ENCODE measurements around the gene RNF220. TPM values are rescaled to one million over a fixed set of nuclear protein-coding genes. Genes with fewer than 3 reads are reported as not detected.

Gene RNF220
- total RNA-seq, 4 donors from 2014 or later = 22.0 to 94.3 (median 49.4) TPM

DNA sequence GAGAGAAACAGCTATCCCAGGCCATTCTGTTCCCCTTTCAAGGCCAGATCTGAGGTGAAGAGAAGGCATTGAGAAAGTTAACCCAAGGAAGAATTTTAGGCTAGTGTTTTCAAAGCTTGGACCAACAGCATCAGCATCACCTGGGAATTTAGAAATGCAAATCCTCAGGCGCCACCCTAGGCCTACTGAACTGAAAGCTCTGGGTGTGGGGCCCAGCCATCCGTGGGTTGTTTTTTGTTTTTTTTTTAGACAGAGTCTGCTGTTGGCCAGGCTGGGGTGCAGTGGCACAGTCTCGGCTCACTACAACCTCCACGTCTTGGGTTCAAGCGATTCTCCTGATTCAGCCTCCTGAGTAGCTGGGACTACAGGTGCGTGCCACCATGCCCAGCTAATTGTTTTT is 98.6 kb downstream of the RNF220 start:
- H3K27ac ChIP-seq = no peak overlapping the region
- TF ChIP-seq, protein P1, sequence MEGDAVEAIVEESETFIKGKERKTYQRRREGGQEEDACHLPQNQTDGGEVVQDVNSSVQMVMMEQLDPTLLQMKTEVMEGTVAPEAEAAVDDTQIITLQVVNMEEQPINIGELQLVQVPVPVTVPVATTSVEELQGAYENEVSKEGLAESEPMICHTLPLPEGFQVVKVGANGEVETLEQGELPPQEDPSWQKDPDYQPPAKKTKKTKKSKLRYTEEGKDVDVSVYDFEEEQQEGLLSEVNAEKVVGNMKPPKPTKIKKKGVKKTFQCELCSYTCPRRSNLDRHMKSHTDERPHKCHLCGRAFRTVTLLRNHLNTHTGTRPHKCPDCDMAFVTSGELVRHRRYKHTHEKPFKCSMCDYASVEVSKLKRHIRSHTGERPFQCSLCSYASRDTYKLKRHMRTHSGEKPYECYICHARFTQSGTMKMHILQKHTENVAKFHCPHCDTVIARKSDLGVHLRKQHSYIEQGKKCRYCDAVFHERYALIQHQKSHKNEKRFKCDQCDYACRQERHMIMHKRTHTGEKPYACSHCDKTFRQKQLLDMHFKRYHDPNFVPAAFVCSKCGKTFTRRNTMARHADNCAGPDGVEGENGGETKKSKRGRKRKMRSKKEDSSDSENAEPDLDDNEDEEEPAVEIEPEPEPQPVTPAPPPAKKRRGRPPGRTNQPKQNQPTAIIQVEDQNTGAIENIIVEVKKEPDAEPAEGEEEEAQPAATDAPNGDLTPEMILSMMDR (IDR thresholded peaks at IDR 0.05) = no peak
- no peak for TF ChIP-seq POLR2A (IDR thresholded peaks at IDR 0.05)
- DNase-seq = no peak
- H3K27me3 ChIP-seq = no peaks in the 10 kb centered on the region
- H3K36me3 ChIP-seq = no peaks in the 10 kb centered on the region
- intact Hi-C loops (cut with DNase I; ENCODE audit: low total_unique reads) = no loop called here
- H3K4me1 ChIP-seq = no peaks in the 10 kb centered on the region
- no peaks in the 10 kb centered on the region for H3K9me3 ChIP-seq
- H3K4me3 ChIP-seq = no peak overlapping the region

DNA sequence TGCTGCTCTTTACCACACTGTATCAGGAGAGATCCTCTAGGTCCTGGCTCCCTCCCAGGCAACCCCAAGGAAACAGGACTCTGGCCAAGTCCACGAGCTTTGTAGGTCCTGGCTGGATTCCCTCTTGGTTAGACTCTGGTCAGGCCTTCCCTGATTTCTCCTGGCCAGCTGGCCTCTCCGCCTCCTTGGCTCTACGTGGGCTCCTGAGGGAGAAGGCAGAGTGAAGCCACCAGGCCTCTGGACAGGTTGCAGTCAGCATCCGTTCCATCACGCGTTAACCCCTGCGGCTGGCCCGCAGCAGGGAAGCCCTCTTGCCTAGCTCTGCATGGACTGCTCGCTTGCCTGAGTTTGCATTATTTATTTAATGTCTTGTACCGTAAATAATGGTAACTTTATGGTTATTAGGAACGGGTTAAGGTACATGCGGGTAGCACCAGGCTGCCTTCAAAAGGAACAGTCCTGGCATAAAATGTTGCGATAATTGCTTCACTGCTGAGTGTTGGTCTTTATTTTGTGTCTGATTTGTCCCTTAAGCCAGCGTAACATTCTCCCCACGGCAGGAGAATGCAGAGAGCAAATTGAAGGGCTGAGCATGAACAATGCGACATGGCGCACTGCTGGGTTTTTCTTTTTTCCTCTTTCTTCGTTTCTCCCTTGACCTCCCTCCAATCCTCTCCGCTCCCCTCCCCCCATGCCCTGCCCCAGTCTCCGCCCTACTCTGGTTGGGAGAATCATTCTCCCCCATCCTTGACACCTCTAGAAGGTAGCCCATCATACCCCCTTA is 100.3 kb downstream of the RNF220 start:
- Histone ChIP-seq H3K4me3 (no peak overlapping the region), H3K4me1 (no peaks in the 10 kb centered on the region), H3K36me3 (no peaks in the 10 kb centered on the region), H3K27ac (no peak overlapping the region), H3K9me3 (no peaks in the 10 kb centered on the region), H3K27me3 (no peaks in the 10 kb centered on the region)
- DNase-seq = no peak
- intact Hi-C loops (cut with DNase I; ENCODE audit: low total_unique reads) = no loop called here
- TF ChIP-seq, protein P1 (IDR thresholded peaks at IDR 0.05) = no peak
- no peak for TF ChIP-seq POLR2A (IDR thresholded peaks at IDR 0.05)

DNA sequence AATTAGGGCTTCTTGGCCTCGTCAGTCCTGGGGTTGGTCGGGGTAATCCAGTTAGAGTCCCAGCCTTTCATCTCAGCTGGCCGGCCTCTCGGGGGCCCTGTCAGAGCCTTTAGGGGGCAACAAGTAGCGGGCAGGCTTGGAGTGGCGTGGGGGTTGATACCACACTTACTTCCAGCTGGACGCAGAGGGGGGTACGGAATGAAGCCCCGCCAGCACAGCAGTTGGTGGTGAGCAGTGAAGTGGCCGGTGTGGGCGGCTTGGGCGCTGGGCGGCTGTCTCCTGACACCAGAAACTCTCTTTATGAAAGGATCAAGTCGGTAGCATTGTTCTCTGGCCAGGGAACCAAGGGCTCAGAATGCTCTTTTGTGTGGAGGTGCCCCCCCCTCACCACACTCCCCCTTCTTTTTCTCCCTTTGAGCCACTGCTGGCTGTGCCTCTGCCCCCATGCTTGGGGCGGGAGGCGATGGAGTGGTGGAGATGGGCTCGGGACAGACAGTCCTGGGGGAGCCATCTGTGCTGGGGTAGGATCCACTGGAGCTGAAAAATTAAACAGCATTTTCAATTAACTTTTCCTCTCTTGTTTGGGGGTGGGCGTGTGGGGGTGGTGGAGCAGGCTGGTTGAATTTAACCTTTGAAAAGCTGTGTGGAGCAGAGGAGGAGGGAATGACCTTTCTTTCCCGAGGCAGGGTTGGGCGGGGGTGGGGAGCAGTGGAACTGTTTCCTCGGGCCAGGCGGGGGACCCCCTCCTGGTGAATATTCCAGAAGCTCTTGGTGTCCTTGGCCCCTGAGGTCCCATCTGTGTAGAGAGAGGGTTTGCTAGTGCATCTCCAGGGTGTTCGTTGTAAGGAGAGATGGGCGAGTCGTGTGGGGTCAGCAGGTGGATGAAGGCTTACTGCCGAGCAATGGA is 102.7 kb downstream of the RNF220 start:
- no peaks in the 10 kb centered on the region for H3K4me1 ChIP-seq
- H3K36me3 ChIP-seq = no peaks in the 10 kb centered on the region
- intact Hi-C loops (cut with DNase I; ENCODE audit: low total_unique reads) = no loop called here
- no peaks in the 10 kb centered on the region for H3K9me3 ChIP-seq
- H3K27ac ChIP-seq = no peak overlapping the region
- DNase-seq = no peak
- H3K27me3 ChIP-seq = no peaks in the 10 kb centered on the region
- H3K4me3 ChIP-seq = no peak overlapping the region
- TF ChIP-seq, protein P1 (IDR thresholded peaks at IDR 0.05) = no peak
- no peak for TF ChIP-seq POLR2A (IDR thresholded peaks at IDR 0.05)

DNA sequence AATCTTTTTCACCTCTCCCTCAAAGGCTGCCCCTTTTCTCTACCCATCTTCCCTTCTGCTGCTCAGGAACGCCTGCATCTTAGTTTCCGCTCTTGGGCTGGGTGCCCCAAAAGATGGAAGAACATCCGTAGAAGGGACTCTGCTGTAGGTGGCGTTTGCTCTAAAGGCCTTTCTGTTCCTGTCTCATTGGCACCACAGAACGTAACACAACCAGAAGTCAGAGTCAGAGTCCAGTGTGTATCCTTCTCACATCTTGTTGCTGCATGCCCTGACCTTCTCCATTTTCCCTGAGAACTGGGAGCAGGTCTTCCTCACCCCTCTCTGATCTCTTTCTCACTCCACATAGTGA is 103.3 kb downstream of the RNF220 start:
- no peak overlapping the region for H3K27ac ChIP-seq

More for the DNA sequence above, 103.3 kb downstream of the RNF220 start:
- H3K4me1 ChIP-seq = no peaks in the 10 kb centered on the region
- intact Hi-C loops (cut with DNase I; ENCODE audit: low total_unique reads) = no loop called here
- TF ChIP-seq POLR2A (IDR thresholded peaks at IDR 0.05) = no peak
- TF ChIP-seq, protein P1 (IDR thresholded peaks at IDR 0.05) = no peak
- H3K27me3 ChIP-seq = no peaks in the 10 kb centered on the region
- no peaks in the 10 kb centered on the region for H3K9me3 ChIP-seq
- no peak for DNase-seq
- no peak overlapping the region for H3K4me3 ChIP-seq
- no peaks in the 10 kb centered on the region for H3K36me3 ChIP-seq

Measured in uterus (tissue), 4 donors.